HFFc6 (cell line): ENCODE results near the gene OR10H5. TPM values are rescaled to one million over a fixed set of nuclear protein-coding genes. Genes with fewer than 3 reads are reported as not detected.
"Not testable (repeated sequence)": the region's sequence is repeated elsewhere in the genome, so short reads cannot be mapped to it uniquely, and the experiment has no call there.

Experiments
- DNase-seq: peaks from one replicate; pipeline ENCODE4 v3.0.0-alpha.2; 2018
- H3K27ac Mint-ChIP-seq: 2 replicates; pipeline ENCODE4 v1.8.0; 2020; ENCODE audit warnings: mild to moderate bottlenecking, mixed read lengths
- H3K27me3 Mint-ChIP-seq: 2 replicates; pipeline ENCODE4 v1.8.0; 2021; ENCODE audit warnings: mild to moderate bottlenecking, moderate library complexity, mixed read lengths; ENCODE audit not compliant: insufficient read depth
- H3K36me3 Mint-ChIP-seq: 2 replicates; pipeline ENCODE4 v1.8.0; 2021; ENCODE audit warnings: low read depth, mixed read lengths
- H3K4me1 Mint-ChIP-seq: 2 replicates; pipeline ENCODE4 v1.8.0; 2020; ENCODE audit warnings: low read depth, mixed read lengths
- H3K4me3 Mint-ChIP-seq: 2 replicates; pipeline ENCODE4 v1.8.0; 2020; ENCODE audit warnings: mild to moderate bottlenecking, moderate library complexity, mixed read lengths
- H3K9me3 Mint-ChIP-seq: 2 replicates; pipeline ENCODE4 v1.8.0; 2020; ENCODE audit warnings: mild to moderate bottlenecking, mixed read lengths
- CTCF ChIP-seq: fragments of 200-600 bp; sonication (generic); IDR thresholded peaks from 2 replicates; pipeline ENCODE4 v1.5.0; 2021; ENCODE audit warnings: antibody characterized with exemption, mild to moderate bottlenecking
- total RNA-seq, 6 experiments: library from RNA; stranded (reverse); fragmentation: NEBNext Ultra II Directional; extraction: Animal tissue kit (Norgen Biotek cat#: 25700); gene quantifications; 2 replicates in 1 of 6; 3 replicates in 5 of 6; pipeline ENCODE4 v1.2.3, GENCODE V29; 2021

OR10H5 gene
- total RNA-seq, 6 experiments from 2014 or later, result not detected

GRCh38 chr19:15813916-15814315 is 26.5 kb downstream of the OR10H5 start:
- Mint-ChIP-seq H3K36me3 (peaks cover 7% of the 10 kb centered on the region; the same call in 1 of the 2 replicates), H3K27ac (no peak overlapping the region), H3K4me1 (no peaks in the 10 kb centered on the region), H3K4me3 (no peak overlapping the region), H3K9me3 (peaks cover 38% of the 10 kb centered on the region), H3K27me3 (no peaks in the 10 kb centered on the region; the same call in 1 of the 2 replicates)
- no peak for TF ChIP-seq CTCF
- no peak for DNase-seq

GRCh38 chr19:15815306-15815705 is 27.8 kb downstream of the OR10H5 start, which contains the start of gene OR10H1:
OR10H1 (minus strand) TSS chr19:15815664; CDS start chr19:15808037, 7,627 bp downstream.
- Mint-ChIP-seq H3K4me3 (no peak within 1 kb of the TSS), H3K27me3 (no peaks in the 10 kb centered on the region; the same call in 1 of the 2 replicates), H3K9me3 (peaks cover 40% of the 10 kb centered on the region), H3K27ac (no peak within 1 kb of the TSS), H3K36me3 (peaks cover 7% of the 10 kb centered on the region; the same call in 1 of the 2 replicates), H3K4me1 (no peaks in the 10 kb centered on the region)
- no peak for TF ChIP-seq CTCF
- DNase-seq, result no peak

GRCh38 chr19:15820646-15821045 is 33.2 kb downstream of the OR10H5 start:
- H3K27ac Mint-ChIP-seq, result no peak overlapping the region
- no peaks in the 10 kb centered on the region for H3K4me1 Mint-ChIP-seq
- DNase-seq, result no peak
- peaks cover 23% of the 10 kb centered on the region; the same call in 1 of the 2 replicates for H3K9me3 Mint-ChIP-seq
- no peaks in the 10 kb centered on the region for H3K27me3 Mint-ChIP-seq
- no peak for TF ChIP-seq CTCF
- no peaks in the 10 kb centered on the region for H3K36me3 Mint-ChIP-seq
- no peak overlapping the region for H3K4me3 Mint-ChIP-seq

GRCh38 chr19:15825753-15826152 is 38.3 kb downstream of the OR10H5 start:
- no peak for TF ChIP-seq CTCF
- no peaks in the 10 kb centered on the region for H3K27me3 Mint-ChIP-seq
- H3K36me3 Mint-ChIP-seq, result no peaks in the 10 kb centered on the region
- H3K4me1 Mint-ChIP-seq, result no peaks in the 10 kb centered on the region
- DNase-seq, result no peak
- H3K9me3 Mint-ChIP-seq, result peaks cover 20% of the 10 kb centered on the region; the same call in 1 of the 2 replicates
- no peak overlapping the region for H3K4me3 Mint-ChIP-seq
- no peak overlapping the region for H3K27ac Mint-ChIP-seq

- Mint-ChIP-seq H3K9me3 (peaks cover 16% of the 10 kb centered on the region; the same call in 1 of the 2 replicates), H3K4me1 (no peaks in the 10 kb centered on the region), H3K36me3 (no peaks in the 10 kb centered on the region), H3K27me3 (no peaks in the 10 kb centered on the region), H3K4me3 (no peak overlapping the region), H3K27ac (no peak overlapping the region)
- no peak for TF ChIP-seq CTCF
- no peak for DNase-seq
Measured at GRCh38 chr19:15828121-15828610, 40.7 kb downstream of the OR10H5 start.

- not testable (repeated sequence) for H3K4me3 Mint-ChIP-seq, H3K36me3 Mint-ChIP-seq, H3K27ac Mint-ChIP-seq, H3K4me1 Mint-ChIP-seq, DNase-seq, H3K27me3 Mint-ChIP-seq
- peaks cover 16% of the 10 kb centered on the region; the same call in 1 of the 2 replicates for H3K9me3 Mint-ChIP-seq
Measured at GRCh38 chr19:15828611-15829305, 41.3 kb downstream of the OR10H5 start.
